ENCODE results near the gene AWAT1.

Gene AWAT1

DNA sequence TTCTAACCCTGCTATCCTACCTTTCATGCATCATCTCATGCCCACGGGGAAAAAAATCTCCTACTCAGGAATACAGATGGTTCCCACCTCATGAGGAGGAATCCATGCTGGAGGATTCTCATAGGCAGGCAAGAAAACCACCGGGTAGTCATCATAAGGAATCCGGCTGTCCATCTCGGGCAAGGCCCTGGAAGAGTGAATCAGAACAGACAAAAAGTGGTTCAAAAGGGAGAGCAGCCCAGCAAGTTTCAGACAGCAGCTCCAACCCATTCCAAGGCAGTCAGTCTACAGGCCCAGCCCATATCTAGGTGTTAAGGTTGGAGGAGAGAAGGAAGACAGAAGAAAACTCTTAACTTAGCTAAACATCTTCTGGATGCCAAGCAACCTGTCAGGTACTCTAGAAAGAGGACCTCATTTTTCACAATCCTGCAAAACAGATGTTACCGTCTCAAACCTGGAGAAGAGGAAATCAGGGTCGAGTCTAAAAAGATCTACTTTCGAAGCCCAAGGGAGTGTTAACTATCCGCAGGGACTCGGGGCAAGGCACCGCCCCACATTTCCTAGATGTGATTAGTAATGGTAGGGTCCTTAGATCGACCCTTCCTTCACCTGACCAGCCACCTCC lies 54.8 kb downstream of the AWAT1 start:
- H3K4me3 ChIP-seq (ENCODE audit: low read length): peak overlapping the region; percentile 61
- TF ChIP-seq ZNF274 (IDR thresholded peaks at IDR 0.05; ENCODE audit: low read depth, low read length): no peak

Measured in GM08714 (cell line).